Measurements from ENCODE around the gene TIMP3.

GRCh38 chr22:32809786-32810554 lies 8.5 kb downstream of the TIMP3 start:
- TF ChIP-seq EZH2 (IDR thresholded peaks at IDR 0.05; ENCODE audit: borderline replicate concordance, low read depth, low read length, severe bottlenecking) (no peak), CTCF (IDR thresholded peaks at IDR 0.05; ENCODE audit: borderline replicate concordance, extremely low read depth, low read length, poor library complexity, severe bottlenecking) (no peak)
